GM21529 (cell line): Measurements from ENCODE around the gene FETUB.

Experiments used
- ATAC-seq: cut with Tn5 transposase; IDR thresholded peaks from one replicate; pipeline ENCODE4 v1.9.1; 2021; ENCODE audit not compliant: unreplicated experiment

Gene FETUB

GRCh38 chr3:186635532-186635931 is 4.7 kb upstream of the FETUB start:
- no peak for ATAC-seq

GRCh38 chr3:186636536-186636935 is 3.7 kb upstream of the FETUB start:
- ATAC-seq, result no peak

- no peak for ATAC-seq
These were observed 2.5 kb upstream of the FETUB start for GRCh38 chr3:186637686-186638085.

GRCh38 chr3:186638259-186638658 is 1.9 kb upstream of the FETUB start:
- ATAC-seq, result no peak

GRCh38 chr3:186640473-186640818 is 247 bp downstream of the FETUB start:
- no peak for ATAC-seq

- no peak for ATAC-seq
These were observed 730 bp downstream of the FETUB start for GRCh38 chr3:186640929-186641328.

GRCh38 chr3:186642014-186642413 is 1.8 kb downstream of the FETUB start:
- no peak for ATAC-seq

GRCh38 chr3:186643493-186643892 is 3.3 kb downstream of the FETUB start:
- no peak for ATAC-seq

- ATAC-seq, result no peak
These were observed 4.5 kb downstream of the FETUB start for GRCh38 chr3:186644683-186645082.

- ATAC-seq, result no peak
These were observed 5.9 kb downstream of the FETUB start for GRCh38 chr3:186646106-186646505.

- ATAC-seq, result no peak
These were observed 6.6 kb downstream of the FETUB start for GRCh38 chr3:186646841-186647240.

- no peak for ATAC-seq
These were observed 8.7 kb downstream of the FETUB start for GRCh38 chr3:186648851-186649250.

- ATAC-seq, result no peak
These were observed 11.5 kb downstream of the FETUB start for GRCh38 chr3:186651678-186652215.

- ATAC-seq, result peak; percentile 96
These were observed 13.0 kb downstream of the FETUB start for GRCh38 chr3:186653080-186653707.

GRCh38 chr3:186653984-186654383 is 13.8 kb downstream of the FETUB start:
- ATAC-seq, result no peak

GRCh38 chr3:186663361-186664118 is 23.3 kb downstream of the FETUB start:
- ATAC-seq, result no peak

GRCh38 chr3:186664119-186664495 is 23.9 kb downstream of the FETUB start:
- no peak for ATAC-seq

- no peak for ATAC-seq
These were observed 24.3 kb downstream of the FETUB start for GRCh38 chr3:186664506-186664905.

- ATAC-seq, result no peak
These were observed 25.5 kb downstream of the FETUB start, which contains the start of gene HRG for GRCh38 chr3:186665625-186666188. HRG (plus strand) TSS chr3:186666014; CDS start chr3:186666032, 18 bp downstream.

GRCh38 chr3:186668426-186668825 is 28.2 kb downstream of the FETUB start:
- ATAC-seq, result no peak

- ATAC-seq, result no peak
These were observed 29.3 kb downstream of the FETUB start for GRCh38 chr3:186669378-186670084.
